ENCODE results near the gene SLC25A42.
"Not testable (repeated sequence)": the region's sequence is repeated elsewhere in the genome, so short reads cannot be mapped to it uniquely, and the experiment has no call there.

Gene SLC25A42

DNA sequence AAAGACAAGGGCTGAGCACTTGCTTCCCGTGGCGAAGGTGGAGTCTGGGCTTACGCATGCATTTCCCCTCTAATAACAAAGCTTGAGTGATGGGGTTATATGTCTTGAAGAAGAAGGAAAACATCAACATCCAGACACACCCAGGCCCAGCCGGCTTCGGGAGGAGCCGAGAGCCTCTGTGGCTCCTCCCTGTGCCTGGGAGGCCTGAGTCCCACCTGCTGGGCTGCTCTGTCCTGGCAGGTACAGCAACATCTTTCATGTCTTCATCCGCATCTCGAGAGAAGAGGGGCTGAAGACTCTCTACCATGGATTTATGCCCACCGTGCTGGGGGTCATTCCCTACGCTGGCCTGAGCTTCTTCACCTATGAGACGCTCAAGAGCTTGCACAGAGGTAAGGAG lies 43.9 kb downstream of the SLC25A42 start:
- no peak for DNase-seq

DNA sequence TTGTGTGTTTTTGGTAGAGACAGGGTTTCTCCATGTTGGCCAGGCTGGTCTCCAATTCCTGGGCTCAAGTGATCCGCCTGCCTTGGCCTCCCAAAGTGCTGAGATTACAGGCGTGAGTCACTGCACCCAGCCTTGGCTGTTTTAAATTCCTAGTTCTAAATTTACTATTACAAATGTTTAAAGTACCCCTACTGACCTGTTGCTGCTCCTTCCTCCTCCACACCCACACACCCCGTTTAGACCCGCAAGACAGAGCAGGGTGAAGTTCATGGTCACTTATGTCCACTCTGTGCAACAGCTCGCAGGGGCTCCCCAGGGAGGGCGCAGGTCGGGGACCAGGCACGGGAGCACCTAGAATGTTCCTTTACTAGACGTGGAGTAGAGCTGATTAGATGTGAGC lies 45.8 kb downstream of the SLC25A42 start:
- DNase-seq: no peak

DNA sequence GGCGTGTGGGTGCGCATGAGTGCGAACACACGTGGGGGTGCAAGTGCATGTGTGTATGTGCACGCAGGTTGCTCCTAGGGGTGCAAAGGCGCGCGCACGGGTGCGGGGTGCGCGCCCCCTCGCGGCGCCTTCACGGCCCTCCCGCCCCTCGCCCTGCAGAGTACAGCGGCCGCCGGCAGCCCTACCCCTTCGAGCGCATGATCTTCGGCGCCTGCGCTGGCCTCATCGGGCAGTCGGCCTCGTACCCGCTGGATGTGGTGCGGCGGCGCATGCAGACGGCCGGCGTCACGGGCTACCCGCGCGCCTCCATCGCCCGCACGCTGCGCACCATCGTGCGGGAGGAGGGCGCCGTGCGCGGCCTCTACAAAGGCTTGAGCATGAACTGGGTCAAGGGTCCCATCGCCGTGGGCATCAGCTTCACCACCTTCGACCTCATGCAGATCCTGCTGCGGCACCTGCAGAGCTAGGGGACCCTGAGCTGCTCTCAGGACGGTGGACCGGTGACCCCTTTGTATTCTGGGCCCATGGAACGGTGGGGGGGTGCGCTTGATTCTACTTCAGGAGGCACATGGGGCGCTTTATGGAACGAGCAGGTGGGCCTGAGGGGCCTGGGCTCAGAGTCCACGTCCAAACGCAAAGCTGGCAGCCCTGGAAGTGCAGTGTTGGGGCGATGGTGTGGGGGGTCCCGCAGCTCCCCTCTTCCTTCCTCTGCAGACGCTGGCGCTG lies 46.8 kb downstream of the SLC25A42 start:
- no peak for DNase-seq

DNA sequence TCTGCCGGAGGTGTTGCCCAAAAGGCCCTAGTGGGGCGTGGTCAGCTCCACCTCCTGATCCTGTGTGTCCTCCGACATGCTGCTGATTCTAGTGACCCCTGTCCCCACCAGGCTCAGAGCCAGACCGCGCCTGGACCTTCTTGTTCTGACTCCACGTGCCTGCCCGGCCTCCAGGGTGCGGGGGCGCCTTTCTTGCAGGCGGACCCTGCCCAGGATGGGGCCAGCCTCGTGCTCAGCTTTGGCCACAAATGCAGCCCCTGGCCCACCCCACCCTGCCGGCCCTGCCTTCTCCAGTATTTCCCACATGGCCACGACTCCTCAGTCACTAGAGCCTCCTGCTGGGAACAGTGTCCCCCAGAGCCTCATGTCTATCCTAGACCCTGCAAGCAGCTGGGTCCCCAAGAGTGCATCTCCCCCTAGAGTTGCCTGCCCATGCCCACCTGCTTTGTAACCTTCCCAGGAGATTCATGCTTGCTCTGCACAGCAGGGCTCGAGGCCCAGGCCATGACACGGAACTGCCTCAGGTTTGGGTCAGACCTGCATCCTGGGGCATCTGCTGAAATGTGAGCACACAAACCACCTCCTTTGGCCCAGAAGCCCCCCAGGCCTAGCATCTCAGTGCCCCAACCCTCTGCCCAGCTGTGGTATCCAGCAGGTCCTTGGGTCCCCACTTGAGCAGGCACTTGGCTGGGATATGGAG lies 47.5 kb downstream of the SLC25A42 start:
- no peak for DNase-seq

DNA sequence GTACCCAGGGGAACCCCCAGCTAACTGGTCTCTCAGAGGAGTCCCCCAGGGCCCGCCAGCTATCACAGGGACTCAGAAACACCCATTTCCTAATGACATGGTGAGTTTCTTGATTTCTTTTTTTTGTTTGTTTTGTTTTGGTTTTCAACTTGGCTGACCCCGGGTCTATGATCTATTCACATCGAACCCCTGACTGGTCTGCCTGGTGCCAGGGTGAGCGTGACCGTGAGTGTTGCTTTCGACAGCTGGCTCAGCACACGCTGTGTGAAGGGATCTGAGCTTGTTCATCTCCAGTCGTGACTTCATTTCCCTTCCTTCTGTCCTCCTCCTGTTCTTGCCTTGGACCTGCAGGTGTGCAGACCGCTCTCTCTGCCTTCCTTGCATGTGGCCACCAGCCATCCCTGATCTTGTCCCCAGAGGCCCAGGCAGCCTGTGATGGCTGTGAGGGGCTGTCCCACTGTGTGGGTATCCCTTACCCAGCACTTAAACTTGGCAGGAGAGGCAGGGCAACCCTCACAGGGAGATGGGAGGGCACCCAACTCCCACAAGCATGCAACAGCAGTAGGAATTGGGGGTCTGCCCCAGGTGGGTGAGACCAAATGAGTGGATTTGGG lies 48.3 kb downstream of the SLC25A42 start:
- DNase-seq: no peak

DNA sequence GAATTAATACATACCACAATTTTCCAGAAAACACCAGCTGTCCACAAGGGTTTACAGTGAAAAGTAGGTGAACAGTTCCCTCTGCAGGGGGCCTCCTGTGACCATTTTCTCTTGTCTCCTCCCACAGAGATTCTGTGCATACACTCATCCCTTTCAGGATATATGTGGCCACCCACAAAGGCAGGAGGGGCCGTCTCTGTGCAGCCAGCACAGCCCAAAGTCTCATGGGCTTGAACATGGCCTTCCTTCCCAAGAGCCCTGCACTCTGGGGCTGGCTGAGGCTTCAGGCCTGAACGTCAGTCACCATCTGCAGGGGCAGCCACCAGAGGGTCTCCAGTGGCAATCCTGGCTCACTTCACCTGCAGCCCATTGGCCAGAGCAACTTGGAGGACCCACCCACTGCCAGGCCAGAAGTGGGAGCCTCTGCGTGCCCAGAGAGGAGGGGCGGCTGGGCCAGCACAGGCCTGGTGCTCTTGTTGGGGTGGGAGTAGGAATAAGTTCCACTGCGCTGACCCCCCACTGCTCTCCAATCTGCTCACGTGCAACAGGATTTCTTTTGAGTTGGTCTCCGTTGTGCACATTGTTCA lies 49.3 kb downstream of the SLC25A42 start:
- no peak for DNase-seq

DNA sequence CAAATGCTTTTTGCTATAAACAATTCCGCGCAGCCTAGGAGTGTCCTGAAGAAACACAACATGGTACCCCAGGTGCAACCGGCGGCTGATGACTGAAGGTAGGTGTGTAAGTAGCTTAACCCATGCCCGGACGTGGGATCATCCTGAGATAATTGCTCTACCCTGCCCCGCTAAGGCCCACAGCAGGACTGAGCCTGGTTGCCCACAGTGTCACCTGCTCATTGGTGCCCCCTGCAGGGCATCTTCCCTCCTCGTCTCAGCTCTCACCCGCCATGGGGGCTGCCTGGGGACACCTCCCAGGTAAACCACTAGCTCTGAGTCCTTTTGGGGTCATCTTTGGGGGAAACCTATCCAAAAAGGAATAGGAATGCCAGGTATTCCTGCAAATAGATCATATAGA lies 52.2 kb downstream of the SLC25A42 start:
- DNase-seq: no peak

DNA sequence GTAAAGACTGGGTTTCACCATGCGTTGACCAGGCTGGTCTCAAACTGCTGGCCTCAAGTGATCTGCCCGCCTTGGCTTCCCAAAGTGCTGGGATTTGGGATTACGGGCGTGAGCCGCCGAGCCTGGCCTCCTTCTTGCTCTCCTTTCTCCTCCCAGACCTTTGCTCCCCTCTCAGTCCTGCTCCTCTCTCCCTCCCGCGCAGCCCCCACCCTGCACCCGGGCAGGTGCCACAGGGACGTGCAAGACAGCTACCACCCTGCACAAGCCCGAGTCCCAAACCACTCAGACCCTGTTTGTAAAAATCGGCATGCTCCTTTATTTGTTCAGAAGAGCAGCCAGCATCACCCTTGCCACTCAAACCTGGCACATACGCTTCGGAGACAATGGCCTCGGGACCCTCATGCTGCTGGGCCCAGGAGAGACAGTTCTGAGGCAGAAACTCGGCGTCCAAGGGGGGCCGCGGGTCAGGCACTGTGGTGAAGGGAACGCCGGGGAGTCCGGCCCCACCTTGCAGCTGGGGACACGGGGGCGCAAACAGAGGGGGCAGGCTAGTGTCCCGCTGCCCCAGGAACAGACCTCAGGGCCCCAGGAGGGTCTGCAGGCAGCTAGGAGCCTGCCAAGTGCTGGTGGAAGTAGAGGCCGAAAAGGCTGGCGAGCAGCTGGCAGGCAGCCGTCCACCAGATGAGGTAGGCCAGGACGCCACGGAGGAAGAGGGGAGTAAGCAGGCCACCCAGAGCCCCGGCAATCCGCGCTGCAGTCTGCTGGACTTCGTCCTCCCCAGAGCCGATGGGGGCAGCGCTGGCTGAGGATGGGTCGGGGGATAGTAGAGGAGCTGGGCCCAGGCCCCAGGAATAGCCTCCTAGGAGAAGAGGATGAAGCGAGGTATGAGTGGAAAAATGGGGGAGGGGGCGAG lies 55.8 kb downstream of the SLC25A42 start:
- DNase-seq: no peak

DNA sequence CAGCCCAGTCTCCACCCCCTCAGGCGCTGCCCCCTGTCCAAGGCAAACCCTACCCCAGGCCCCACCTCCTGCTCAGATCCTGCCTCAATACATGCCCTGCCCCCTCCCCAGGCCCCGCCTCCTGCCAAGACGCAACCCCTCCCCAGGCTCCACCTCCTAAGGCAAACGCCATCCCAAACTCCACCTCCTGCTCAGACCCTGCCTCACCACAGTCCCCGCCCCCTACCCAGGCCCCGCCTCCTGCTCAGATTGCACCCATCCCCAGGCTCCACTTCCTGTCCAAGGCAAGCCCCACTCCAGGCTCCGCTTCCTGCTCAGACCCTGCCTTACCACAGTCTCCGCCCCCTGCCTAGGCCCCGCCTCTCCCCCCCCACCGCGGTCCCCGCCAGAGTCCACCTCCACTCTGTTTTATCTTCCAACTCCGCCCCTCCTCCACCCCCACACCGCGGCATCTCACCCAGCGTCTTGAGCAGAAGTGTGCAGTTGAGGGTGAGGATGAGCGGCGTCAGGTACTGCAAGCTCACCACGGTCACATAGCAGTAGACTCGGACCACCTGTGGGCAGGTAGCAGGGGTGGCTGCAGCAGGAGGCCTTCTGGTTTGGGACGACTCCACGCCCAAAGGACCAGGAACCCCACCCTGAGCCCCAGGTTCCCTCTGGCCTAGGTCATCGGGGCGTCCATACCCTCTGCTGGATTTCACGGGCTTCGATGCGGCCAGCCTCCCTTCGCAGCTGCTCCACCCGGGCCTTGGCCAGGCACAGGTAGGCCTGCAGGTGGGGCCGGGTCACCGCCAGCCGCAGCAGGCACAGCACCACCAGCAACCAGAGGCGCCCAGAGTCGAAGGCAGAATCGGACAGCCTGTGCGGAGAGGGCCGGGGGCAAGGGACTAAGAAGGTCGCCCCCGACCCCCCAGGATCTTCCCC lies 56.8 kb downstream of the SLC25A42 start:
- DNase-seq: peak; percentile 84

DNA sequence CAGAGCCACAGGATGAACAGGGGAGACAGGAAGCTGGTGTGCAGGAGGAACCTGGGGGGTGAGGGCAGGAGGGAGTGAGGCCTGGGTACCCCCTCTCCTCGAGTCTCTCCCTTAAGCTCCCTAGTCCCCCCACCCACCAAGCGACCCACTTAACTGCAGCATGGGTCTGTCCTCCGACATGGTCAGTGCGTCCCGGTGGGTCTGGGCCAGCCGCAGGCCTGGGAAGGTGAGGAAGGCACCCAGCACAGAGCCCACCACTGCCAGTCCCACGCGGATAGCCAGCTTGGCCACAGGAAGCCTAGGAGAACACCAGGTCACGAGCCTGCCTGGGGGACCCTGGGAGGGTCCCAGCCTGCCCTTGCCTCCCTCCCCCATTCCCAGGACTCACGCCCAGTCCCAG lies 57.6 kb downstream of the SLC25A42 start:
- DNase-seq: no peak

DNA sequence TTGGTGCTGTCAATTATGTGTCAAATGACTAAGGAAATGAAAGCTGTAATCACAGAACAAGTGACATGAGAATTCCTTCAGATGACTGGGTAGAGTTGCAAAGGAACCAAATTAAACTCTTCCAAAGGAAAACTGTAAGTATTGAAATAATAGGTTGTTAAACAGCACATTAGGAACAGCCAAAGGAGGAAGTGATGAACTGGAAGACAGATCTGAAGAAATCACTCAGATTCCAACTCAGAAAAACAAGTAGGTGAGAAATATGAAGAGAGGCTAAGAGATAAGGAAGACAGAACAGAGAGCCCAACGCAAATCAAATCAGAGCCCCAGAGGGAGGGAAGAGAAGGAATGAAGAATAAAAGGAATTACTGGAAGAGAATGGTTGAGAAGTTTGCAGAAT lies 59.1 kb downstream of the SLC25A42 start:
- DNase-seq: no peak

DNA sequence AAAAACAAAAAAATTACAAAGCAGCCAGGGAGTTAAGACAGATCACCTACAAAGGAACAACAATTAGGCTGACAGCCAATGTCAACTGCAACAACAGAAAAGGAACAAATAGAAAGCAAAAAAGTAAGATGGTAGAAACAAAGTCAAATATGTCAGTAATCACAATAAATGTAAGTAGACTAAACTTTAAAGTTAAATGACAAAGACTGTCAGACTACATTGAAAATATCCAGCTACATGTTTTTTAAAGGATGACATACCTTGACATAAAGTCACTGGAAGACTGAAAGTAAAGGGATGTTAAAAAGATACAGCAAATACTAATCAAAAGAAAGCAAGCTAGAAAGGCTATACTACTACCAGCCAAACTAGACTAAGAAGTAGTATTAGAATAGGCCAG lies 59.6 kb downstream of the SLC25A42 start:
- no peak for DNase-seq

DNA sequence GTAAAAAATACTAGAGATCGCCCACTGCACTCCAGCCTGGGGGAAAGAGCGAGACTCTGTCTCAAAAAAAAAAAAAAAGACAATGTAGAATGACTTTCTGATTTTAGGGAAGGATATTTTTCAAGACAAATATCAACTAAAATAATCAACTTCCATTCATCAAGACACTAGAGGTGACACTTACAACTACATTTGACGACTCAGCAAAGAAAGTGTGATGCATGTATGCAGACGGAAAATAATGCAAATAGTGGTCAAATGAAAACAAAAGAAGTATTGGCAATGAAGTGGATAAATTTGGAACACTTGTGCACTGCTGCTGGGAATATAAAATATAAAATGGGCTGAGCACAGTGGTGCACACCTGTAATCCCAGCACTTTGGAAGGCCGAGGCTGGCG lies 62.3 kb downstream of the SLC25A42 start:
- no peak for DNase-seq

DNA sequence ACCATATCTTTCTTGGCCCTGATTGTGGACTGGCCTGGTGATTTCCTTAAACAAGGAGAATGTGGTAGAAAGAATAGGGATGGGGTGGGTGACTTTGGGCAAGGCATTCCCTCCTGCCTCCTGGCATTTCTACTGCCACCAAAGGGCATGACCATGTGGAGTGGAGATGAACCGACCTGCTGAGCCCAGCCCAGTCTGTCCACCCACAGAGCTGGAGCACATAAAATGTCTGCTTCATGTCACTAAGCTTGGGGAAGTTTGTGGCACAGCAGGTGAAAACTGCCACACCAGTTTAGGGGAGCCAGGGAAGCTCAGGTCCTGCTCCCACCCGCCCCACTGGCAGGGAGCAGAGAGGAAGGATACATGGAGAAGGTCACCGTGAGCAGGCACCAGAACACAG lies 68.2 kb downstream of the SLC25A42 start:
- DNase-seq: no peak

DNA sequence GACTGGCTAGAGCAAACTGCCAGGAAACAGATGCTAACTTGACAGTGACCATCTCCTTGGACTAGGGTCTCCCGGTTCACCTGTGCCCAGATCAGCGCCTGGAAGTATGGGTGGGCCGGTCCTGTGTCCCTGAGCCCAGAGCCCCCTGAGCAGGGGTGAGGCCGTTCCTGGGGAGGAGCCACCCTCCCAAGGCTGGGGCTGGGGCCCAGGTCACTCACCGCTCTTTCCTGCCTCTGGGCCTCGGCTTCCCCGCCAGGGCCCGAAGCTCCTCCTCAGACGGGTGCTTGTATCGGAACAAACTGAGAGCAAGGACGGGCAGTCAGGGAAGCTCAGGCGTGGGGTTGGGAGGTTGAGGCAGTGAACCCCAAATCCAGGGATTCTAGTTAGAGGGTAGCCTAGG lies 69.1 kb downstream of the SLC25A42 start:
- peak; percentile 22 for DNase-seq

DNA sequence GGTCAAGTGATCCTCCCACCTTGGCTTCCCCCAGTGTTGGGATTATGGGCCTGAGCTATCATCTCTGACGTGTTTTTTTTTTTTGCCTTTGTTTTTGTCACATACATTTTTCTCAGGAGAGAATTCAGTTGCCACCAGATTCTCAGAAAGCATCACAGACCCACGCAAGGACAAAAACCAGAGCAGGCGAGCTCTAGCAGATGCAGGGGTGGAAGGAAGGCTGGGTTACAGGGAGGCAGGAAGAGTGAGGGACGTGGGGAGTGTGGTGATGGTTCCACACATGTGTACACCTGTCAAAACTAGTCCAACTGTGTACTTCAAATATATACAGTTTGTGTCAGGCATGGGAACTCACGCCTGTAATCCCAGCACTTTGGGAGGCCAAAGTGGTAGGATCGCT lies 70.2 kb downstream of the SLC25A42 start:
- no peak for DNase-seq

DNA sequence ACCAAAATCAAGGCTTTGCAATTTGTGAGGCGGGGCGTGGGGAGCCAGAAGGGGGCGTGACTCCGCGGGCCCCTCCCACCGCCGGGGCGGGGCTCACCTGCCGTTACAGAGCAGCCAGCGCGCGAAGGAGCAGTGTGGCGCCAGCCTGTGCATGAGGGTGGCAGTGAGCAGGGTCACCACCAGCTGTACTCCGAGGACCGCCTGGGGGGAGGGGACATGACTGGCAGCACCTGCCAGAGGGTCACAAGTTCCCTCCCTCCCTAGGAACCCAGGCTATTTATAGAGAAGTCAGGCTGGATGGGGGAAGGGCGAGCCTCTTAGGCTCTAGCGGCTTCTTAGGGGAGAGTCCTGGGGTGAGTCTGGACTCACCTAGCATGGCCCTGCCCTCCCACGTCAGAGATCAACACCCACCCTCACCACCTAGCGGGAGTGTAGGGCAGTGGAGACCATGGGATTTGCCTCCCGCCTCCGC lies 70.9 kb downstream of the SLC25A42 start:
- DNase-seq: no peak

DNA sequence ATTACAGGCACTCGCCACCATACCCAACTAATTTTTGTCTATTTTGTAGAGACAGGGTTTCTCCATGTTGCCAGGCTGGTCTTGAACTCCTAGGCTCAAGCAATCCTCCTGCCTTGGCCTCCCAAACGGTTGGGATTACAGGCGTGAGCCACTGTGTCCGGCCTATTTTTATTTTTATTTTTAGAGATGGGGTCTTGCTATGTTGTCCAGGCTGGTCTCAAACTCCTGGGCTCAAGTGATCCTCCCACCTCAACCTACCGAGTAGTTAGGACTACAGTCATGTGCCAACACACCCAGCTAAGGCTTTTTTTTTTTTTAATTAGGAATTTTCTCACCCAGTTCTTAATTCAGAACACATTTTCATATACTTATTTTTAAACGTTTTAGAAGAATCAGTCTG lies 71.9 kb downstream of the SLC25A42 start:
- not testable (repeated sequence) for DNase-seq

DNA sequence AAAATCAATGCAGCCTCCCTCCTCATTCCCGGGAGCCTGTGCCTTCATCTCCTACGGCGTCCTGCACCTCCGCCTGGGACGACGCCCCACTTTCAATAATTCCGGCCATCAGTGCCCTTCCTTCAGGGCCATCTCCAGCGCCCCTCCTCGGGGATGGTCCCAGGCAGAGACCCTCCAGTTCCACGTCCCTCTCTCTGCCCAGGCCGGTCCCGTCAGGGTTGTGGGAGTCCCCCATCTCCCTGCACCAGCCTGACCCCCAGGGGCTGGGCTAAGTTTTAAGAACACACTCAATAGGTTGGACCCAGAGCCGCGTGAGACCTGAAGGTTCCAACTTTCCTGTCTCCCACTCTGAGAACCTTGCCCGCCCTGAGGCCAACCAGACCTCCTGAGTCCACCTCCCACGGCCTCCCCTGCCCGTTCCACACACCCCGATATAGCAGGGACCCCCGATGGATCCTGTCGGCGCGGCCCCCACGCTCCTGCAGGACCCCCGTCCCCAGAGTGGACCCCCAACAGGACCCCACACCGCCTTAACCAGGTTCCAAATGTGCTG lies 73.8 kb downstream of the SLC25A42 start:
- no peak for DNase-seq

DNA sequence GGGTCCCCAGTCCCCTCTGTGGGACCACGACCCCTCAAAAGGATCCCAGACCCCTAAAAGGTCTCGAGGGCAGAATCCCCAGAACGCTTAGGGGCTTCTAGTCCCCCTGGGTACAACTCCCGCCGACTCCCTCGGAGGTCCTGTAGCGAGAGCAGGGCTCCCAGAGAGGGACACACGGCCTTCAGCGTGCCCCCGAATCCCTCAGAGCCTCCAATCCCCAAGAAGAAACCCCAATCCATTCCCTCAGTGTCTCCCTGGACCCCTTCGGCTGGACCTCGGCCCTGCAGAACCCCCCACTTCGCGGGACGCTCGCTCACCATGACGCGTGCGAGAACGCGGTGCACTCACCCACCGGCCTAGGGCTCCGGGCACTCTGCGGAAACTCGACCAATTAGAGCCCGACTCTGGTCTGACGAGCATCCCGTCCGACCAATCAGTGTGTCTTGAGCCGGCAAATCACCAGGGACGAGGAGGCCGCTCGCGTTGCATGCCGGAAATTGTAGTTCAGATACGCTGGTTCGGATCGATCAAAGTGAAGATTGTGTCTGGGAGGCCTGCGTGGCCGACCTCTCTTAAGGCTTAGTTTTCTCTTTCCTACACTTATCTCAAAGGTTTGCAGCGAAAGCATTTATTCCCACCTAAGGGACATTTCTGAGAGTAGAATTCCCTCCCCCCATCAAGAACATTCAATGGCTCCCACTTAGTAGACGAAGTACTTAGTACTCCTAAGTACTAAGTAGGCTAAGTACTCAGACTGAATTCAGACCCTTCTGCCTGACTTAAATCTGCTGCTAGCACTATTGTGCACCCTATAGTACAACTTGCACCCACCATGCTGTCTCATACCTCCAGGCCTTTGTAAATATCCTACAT lies 74.6 kb downstream of the SLC25A42 start, which contains the start of gene TMEM161A:
Gene TMEM161A, minus strand, starts transcription at position 370 of the 873 bp plus-strand sequence. Its CDS starts 50 bp downstream, at position 320.
- peak; percentile 97 for DNase-seq
